SK-N-SH treated with all-trans-retinoic acid at 6 μM for 48 hours (cell line): ENCODE measurements around the gene CHCHD4.

Experiments
- ATAC-seq: fragments of 200-7000 bp; cut with Tn5 transposase; 3 replicates; pipeline ENCODE4 v1.9.1; 2020; ENCODE audit warnings: mild to moderate bottlenecking, moderate library complexity
- ARNTL ChIP-seq: fragments of 450-650 bp; formaldehyde crosslinking; IDR thresholded peaks from 2 replicates; pipeline ENCODE4 v1.5.0; 2020; ENCODE audit warnings: low read depth, mild to moderate bottlenecking, moderate library complexity, borderline replicate concordance
- BACH2 ChIP-seq: fragments of 250-450 bp; sonication (Bioruptor Pico); IDR thresholded peaks from 2 replicates; pipeline ENCODE4 v1.9.0; 2021; ENCODE audit warnings: mild to moderate bottlenecking, borderline replicate concordance
- CREB5 ChIP-seq: fragments of 250-450 bp; sonication (Bioruptor Pico); IDR thresholded peaks from 2 replicates; pipeline ENCODE4 v1.5.1; 2020; ENCODE audit warnings: low read depth, mild to moderate bottlenecking, moderate library complexity
- CSRNP3 ChIP-seq: fragments of 250-450 bp; sonication (Bioruptor Pico); IDR thresholded peaks from 2 replicates; pipeline ENCODE4 v1.5.1; 2021; ENCODE audit warnings: mild to moderate bottlenecking, moderate library complexity
- GLIS3 ChIP-seq: fragments of 250-450 bp; sonication (Bioruptor Pico); IDR thresholded peaks from 2 replicates; pipeline ENCODE4 v1.5.0; 2020; ENCODE audit warnings: mild to moderate bottlenecking, moderate library complexity
- ISL1 ChIP-seq: fragments of 250-450 bp; sonication (Bioruptor Pico); IDR thresholded peaks from 2 replicates; pipeline ENCODE4 v2.1.2; 2022; ENCODE audit warnings: mild to moderate bottlenecking, moderate library complexity
- OSR1 ChIP-seq: fragments of 250-450 bp; sonication (Bioruptor Pico); IDR thresholded peaks from 2 replicates; pipeline ENCODE4 v1.8.0; 2022; ENCODE audit warnings: moderate library complexity, mild to moderate bottlenecking, inconsistent platforms
- PATZ1 ChIP-seq: fragments of 250-450 bp; sonication (Bioruptor Pico); IDR thresholded peaks from 2 replicates; pipeline ENCODE4 v1.8.0; 2020; ENCODE audit warnings: mild to moderate bottlenecking, moderate library complexity, borderline replicate concordance
- POU6F1 ChIP-seq: fragments of 250-450 bp; sonication (Bioruptor Pico); IDR thresholded peaks from 2 replicates; pipeline ENCODE4 v1.8.0; 2021; ENCODE audit warnings: low read depth, mild to moderate bottlenecking, moderate library complexity, borderline replicate concordance
- PPARA ChIP-seq: fragments of 250-450 bp; sonication (Bioruptor Pico); IDR thresholded peaks from 2 replicates; pipeline ENCODE4 v1.5.0; 2020; ENCODE audit warnings: mild to moderate bottlenecking, borderline replicate concordance
- RARB ChIP-seq: fragments of 250-450 bp; sonication (Bioruptor Pico); IDR thresholded peaks from 2 replicates; pipeline ENCODE4 v1.8.0; 2021; ENCODE audit warnings: mild to moderate bottlenecking, moderate library complexity
- SNAI2 ChIP-seq: fragments of 250-450 bp; sonication (Bioruptor Pico); IDR thresholded peaks from 2 replicates; pipeline ENCODE4 v1.5.0; 2020; ENCODE audit warnings: mild to moderate bottlenecking, moderate library complexity
- TCF4 ChIP-seq: fragments of 250-450 bp; sonication (Bioruptor Pico); IDR thresholded peaks from 2 replicates; pipeline ENCODE4 v1.8.0; 2021; ENCODE audit warnings: mild to moderate bottlenecking, moderate library complexity, borderline replicate concordance
- TOX ChIP-seq: fragments of 250-450 bp; sonication (Bioruptor Pico); IDR thresholded peaks from 2 replicates; pipeline ENCODE4 v1.8.0; 2021; ENCODE audit warnings: mild to moderate bottlenecking, moderate library complexity, borderline replicate concordance
- TSHZ2 ChIP-seq: fragments of 250-450 bp; sonication (Bioruptor Pico); IDR thresholded peaks from 2 replicates; pipeline ENCODE4 v1.5.0; 2020; ENCODE audit warnings: mild to moderate bottlenecking, moderate library complexity
- ZC3H10 ChIP-seq: fragments of 250-450 bp; sonication (Bioruptor Pico); IDR thresholded peaks from 2 replicates; pipeline ENCODE4 v1.5.1; 2021; ENCODE audit warnings: mild to moderate bottlenecking, moderate library complexity
- ZFP3 ChIP-seq: fragments of 250-450 bp; sonication (Bioruptor Pico); IDR thresholded peaks from 2 replicates; pipeline ENCODE4 v1.5.0; 2020; ENCODE audit warnings: mild to moderate bottlenecking, moderate library complexity
- ZFP30 ChIP-seq: fragments of 450-650 bp; formaldehyde crosslinking; IDR thresholded peaks from 2 replicates; pipeline ENCODE4 v1.5.0; 2022; ENCODE audit warnings: mild to moderate bottlenecking, moderate library complexity
- ZNF565 ChIP-seq: fragments of 450-650 bp; formaldehyde crosslinking; conservative IDR thresholded peaks from 2 replicates; pipeline ENCODE4 v1.5.0; 2020; ENCODE audit warnings: low read depth, mild to moderate bottlenecking, moderate library complexity
- ZNF70 ChIP-seq: fragments of 450-650 bp; formaldehyde crosslinking; IDR thresholded peaks from 2 replicates; pipeline ENCODE4 v1.5.0; 2020; ENCODE audit warnings: mild to moderate bottlenecking, moderate library complexity
- ZNF8 ChIP-seq: fragments of 450-650 bp; formaldehyde crosslinking; IDR thresholded peaks from 2 replicates; pipeline ENCODE4 v1.5.0; 2020; ENCODE audit warnings: mild to moderate bottlenecking, moderate library complexity

CHCHD4 gene

GRCh38 chr3:14127516-14128161, 3.0 kb upstream of the CHCHD4 start:
- TF ChIP-seq CREB5 (CRISPR knock-in tag) (no peak), ARNTL (CRISPR knock-in tag) (no peak), ZC3H10 (CRISPR knock-in tag) (no peak), POU6F1 (CRISPR knock-in tag) (no peak), TOX (no peak), RARB (CRISPR knock-in tag) (no peak), SNAI2 (CRISPR knock-in tag) (no peak), ZNF565 (CRISPR knock-in tag) (no peak), GLIS3 (CRISPR knock-in tag) (no peak), ZNF8 (CRISPR knock-in tag) (no peak), TCF4 (no peak), ISL1 (CRISPR knock-in tag) (no peak), CSRNP3 (CRISPR knock-in tag) (no peak), TSHZ2 (no peak), PPARA (no peak), OSR1 (CRISPR knock-in tag) (no peak), ZNF70 (no peak), ZFP30 (CRISPR knock-in tag) (no peak), PATZ1 (CRISPR knock-in tag) (no peak)
- ATAC-seq = no peak

- ATAC-seq = no peak
- TF ChIP-seq OSR1 (CRISPR knock-in tag) = no peak
- TF ChIP-seq BACH2 (CRISPR knock-in tag) = no peak
- TF ChIP-seq, all 23 proteins: peak for 0
Measured at GRCh38 chr3:14126887-14127505, 2.3 kb upstream of the CHCHD4 start.

- TF ChIP-seq ZFP3 (CRISPR knock-in tag) (no peak), TSHZ2 (no peak), BACH2 (CRISPR knock-in tag) (no peak), SNAI2 (CRISPR knock-in tag) (no peak), ZC3H10 (CRISPR knock-in tag) (no peak)
- TF ChIP-seq, all 23 proteins: peak for 0
- no peak for ATAC-seq
Measured at GRCh38 chr3:14126017-14126886, 1.6 kb upstream of the CHCHD4 start.
